ENCODE results near the gene KCTD6. TPM values are rescaled to one million over a fixed set of nuclear protein-coding genes. Genes with fewer than 3 reads are reported as not detected.

The KCTD6 gene
- total and polyA plus RNA-seq, 2 of the 8 experiments (the other 6 are each of a cell fraction or from before 2014, with no cell fraction given) = 17.4 to 21.4 TPM

- TF ChIP-seq CHD7 (IDR thresholded peaks at IDR 0.05; ENCODE audit: insufficient replicate concordance, low read length) (no peak), POLR2A (IDR thresholded peaks at IDR 0.05; ENCODE audit: control extremely low read depth in 1 of 2, low read depth in 2 of 2, low read length in 2 of 2) (no peak), ATF3 (IDR thresholded peaks at IDR 0.05; ENCODE audit: insufficient read depth, low read depth, low read length) (no peak)
Observed at GRCh38 chr3:58482917-58483636, 8.8 kb upstream of the KCTD6 start (continued).
